WTC11 (cell line): ENCODE data around the gene SLC66A2. TPM values are rescaled to one million over a fixed set of nuclear protein-coding genes. Genes with fewer than 3 reads are reported as not detected.

Experiments used
- ATAC-seq: fragments of 200-7000 bp; cut with Tn5 transposase; 2 replicates; pipeline ENCODE4 v1.10.0; 2021; ENCODE audit warnings: mild to moderate bottlenecking, moderate library complexity
- CTCF ChIA-PET: fragments of 300-600 bp; sonication (Branson Sonifier 250); formaldehyde crosslinking; loops from one replicate; lab custom pipeline; 2021; ENCODE audit warnings: antibody characterized with exemption; lab: Charles Lee
- POLR2A ChIA-PET: fragments of 350-600 bp; sonication (Branson Sonifier 250); formaldehyde crosslinking; loops from one replicate; lab custom pipeline; 2021; ENCODE audit warnings: antibody characterized with exemption; lab: Charles Lee
- DNase-seq: peaks from one replicate; pipeline ENCODE4 v3.0.0; 2021; ENCODE audit warnings: low spot score
- H3K27ac Mint-ChIP-seq: 2 replicates; pipeline ENCODE4 v1.8.0; 2021; ENCODE audit warnings: mixed read lengths
- H3K27me3 Mint-ChIP-seq: 2 replicates; pipeline ENCODE4 v1.8.0; 2021; ENCODE audit warnings: low read depth, mild to moderate bottlenecking, moderate library complexity, mixed read lengths
- H3K36me3 Mint-ChIP-seq: 2 replicates; pipeline ENCODE4 v1.8.0; 2021; ENCODE audit warnings: mixed read lengths
- H3K4me1 Mint-ChIP-seq: 2 replicates; pipeline ENCODE4 v1.8.0; 2022; ENCODE audit warnings: mixed read lengths
- H3K4me3 Mint-ChIP-seq: 2 replicates; pipeline ENCODE4 v1.8.0; 2021; ENCODE audit warnings: mild to moderate bottlenecking, moderate library complexity, mixed read lengths
- H3K9me3 Mint-ChIP-seq: 2 replicates; pipeline ENCODE4 v1.8.0; 2021; ENCODE audit warnings: mixed read lengths
- ATF3 ChIP-seq: sonication (generic); formaldehyde crosslinking; conservative IDR thresholded peaks from 2 replicates; pipeline ENCODE4 v1.8.1; 2022; ENCODE audit warnings: mild to moderate bottlenecking, missing genetic modification reagents
- CREM ChIP-seq: sonication (generic); formaldehyde crosslinking; IDR thresholded peaks from 2 replicates; pipeline ENCODE4 v1.8.1; 2022; ENCODE audit warnings: mild to moderate bottlenecking, missing genetic modification reagents, moderate library complexity
- EMX1 ChIP-seq: fragments of 250-450 bp; sonication (Bioruptor Pico); IDR thresholded peaks from 2 replicates; pipeline ENCODE4 v1.8.0; 2021; ENCODE audit warnings: mild to moderate bottlenecking
- FOXJ3 ChIP-seq: sonication (generic); formaldehyde crosslinking; IDR thresholded peaks from 2 replicates; pipeline ENCODE4 v1.9.0; 2021; ENCODE audit warnings: missing genetic modification reagents, mild to moderate bottlenecking, borderline replicate concordance
- FOXP1 ChIP-seq: sonication (generic); formaldehyde crosslinking; IDR thresholded peaks from 2 replicates; pipeline ENCODE4 v1.8.0; 2022; ENCODE audit warnings: missing genetic modification reagents, mild to moderate bottlenecking, moderate library complexity, borderline replicate concordance
- FOXP4 ChIP-seq: sonication (generic); formaldehyde crosslinking; IDR thresholded peaks from 2 replicates; pipeline ENCODE4 v1.8.0; 2022; ENCODE audit warnings: mild to moderate bottlenecking, missing genetic modification reagents
- IRF2 ChIP-seq: sonication (generic); formaldehyde crosslinking; IDR thresholded peaks from 2 replicates; pipeline ENCODE4 v1.8.0; 2022; ENCODE audit warnings: low read depth, missing genetic modification reagents, borderline replicate concordance
- JAZF1 ChIP-seq: fragments of 250-450 bp; sonication (Bioruptor Pico); IDR thresholded peaks from 2 replicates; pipeline ENCODE4 v1.9.0; 2021; ENCODE audit warnings: moderate library complexity, mild to moderate bottlenecking, inconsistent platforms
- MLX ChIP-seq: sonication (generic); formaldehyde crosslinking; IDR thresholded peaks from 2 replicates; pipeline ENCODE4 v1.8.1; 2023; ENCODE audit warnings: mild to moderate bottlenecking, missing genetic modification reagents, moderate library complexity
- MXD4 ChIP-seq: fragments of 250-450 bp; sonication (Bioruptor Pico); IDR thresholded peaks from 2 replicates; pipeline ENCODE4 v1.8.0; 2021; ENCODE audit warnings: mild to moderate bottlenecking, moderate library complexity, borderline replicate concordance
- NFYB ChIP-seq: sonication (generic); formaldehyde crosslinking; conservative IDR thresholded peaks from 2 replicates; pipeline ENCODE4 v1.8.0; 2022; ENCODE audit warnings: low read depth, missing genetic modification reagents
- NR2C2 ChIP-seq: sonication (generic); formaldehyde crosslinking; IDR thresholded peaks from 2 replicates; pipeline ENCODE4 v1.8.0; 2022; ENCODE audit warnings: mild to moderate bottlenecking, missing genetic modification reagents
- NR3C1 ChIP-seq: sonication (generic); formaldehyde crosslinking; conservative IDR thresholded peaks from 2 replicates; pipeline ENCODE4 v1.8.1; 2023; ENCODE audit warnings: low read depth, mild to moderate bottlenecking, missing genetic modification reagents
- OVOL2 ChIP-seq: fragments of 250-450 bp; sonication (Bioruptor Pico); IDR thresholded peaks from 2 replicates; pipeline ENCODE4 v1.9.0; 2021; ENCODE audit warnings: mild to moderate bottlenecking, borderline replicate concordance
- SMAD4 ChIP-seq: sonication (generic); formaldehyde crosslinking; IDR thresholded peaks from 2 replicates; pipeline ENCODE4 v1.8.0; 2022; ENCODE audit warnings: mild to moderate bottlenecking, missing genetic modification reagents
- SOX15 ChIP-seq: fragments of 250-450 bp; sonication (Bioruptor Pico); IDR thresholded peaks from 2 replicates; pipeline ENCODE4 v1.9.0; 2021; ENCODE audit warnings: mild to moderate bottlenecking
- TEAD1 ChIP-seq: sonication (generic); formaldehyde crosslinking; IDR thresholded peaks from 2 replicates; pipeline ENCODE4 v1.8.0; 2022; ENCODE audit warnings: mild to moderate bottlenecking, missing genetic modification reagents
- ZNF121 ChIP-seq: sonication (generic); formaldehyde crosslinking; IDR thresholded peaks from 2 replicates; pipeline ENCODE4 v1.8.0; 2023; ENCODE audit warnings: missing genetic modification reagents
- ZNF219 ChIP-seq: sonication (generic); formaldehyde crosslinking; IDR thresholded peaks from 2 replicates; pipeline ENCODE4 v1.8.0; 2023; ENCODE audit warnings: missing genetic modification reagents, mild to moderate bottlenecking, borderline replicate concordance
- ZNF281 ChIP-seq: sonication (generic); formaldehyde crosslinking; IDR thresholded peaks from 2 replicates; pipeline ENCODE4 v1.8.0; 2023; ENCODE audit warnings: mild to moderate bottlenecking, missing genetic modification reagents
- total RNA-seq: library from RNA; stranded (reverse); gene quantifications from 3 replicates; pipeline ENCODE4 v1.2.3, GENCODE V29; 2021
- TF ChIP-seq, protein P1 (sequence below): sonication (generic); formaldehyde crosslinking; IDR thresholded peaks from 2 replicates; pipeline ENCODE4 v1.8.0; 2022; ENCODE audit warnings: mild to moderate bottlenecking, missing genetic modification reagents
- TF ChIP-seq, protein P2 (sequence below): sonication (generic); formaldehyde crosslinking; IDR thresholded peaks from 2 replicates; pipeline ENCODE4 v1.8.1; 2023; ENCODE audit warnings: mild to moderate bottlenecking, missing genetic modification reagents, moderate library complexity
- TF ChIP-seq, protein P3 (sequence below): sonication (generic); formaldehyde crosslinking; IDR thresholded peaks from 2 replicates; pipeline ENCODE4 v1.8.1; 2022; ENCODE audit warnings: low read depth, mild to moderate bottlenecking, moderate library complexity, missing genetic modification reagents, borderline replicate concordance
- TF ChIP-seq, protein P4 (sequence below): sonication (generic); formaldehyde crosslinking; IDR thresholded peaks from 2 replicates; pipeline ENCODE4 v1.8.1; 2022; ENCODE audit warnings: mild to moderate bottlenecking, moderate library complexity, missing genetic modification reagents
- TF ChIP-seq, protein P5 (sequence below): fragments of 250-450 bp; sonication (Bioruptor Pico); IDR thresholded peaks from 2 replicates; pipeline ENCODE4 v1.8.0; 2021; ENCODE audit warnings: mild to moderate bottlenecking

The SLC66A2 gene
- total RNA-seq, 1 experiment from 2014 or later: 20.9 TPM

DNA sequence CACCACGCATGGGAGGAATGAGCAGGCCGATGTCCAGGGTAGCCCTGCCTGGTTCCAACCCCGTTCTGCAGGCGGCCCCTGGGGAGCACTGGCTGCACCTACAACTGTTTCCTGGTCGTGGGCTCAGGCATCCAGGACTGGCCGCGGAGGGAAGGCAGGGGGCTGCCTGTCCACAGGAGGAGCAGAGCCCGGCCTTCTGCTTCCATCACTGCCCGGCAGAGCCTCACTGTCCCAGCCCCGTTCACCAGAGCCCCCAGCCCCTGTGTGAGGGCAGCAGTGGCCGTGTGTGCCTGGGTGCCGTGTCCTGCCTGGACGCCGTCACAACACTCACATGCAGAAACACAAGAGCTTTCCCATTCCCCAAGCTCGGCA, 97.5 kb downstream of the SLC66A2 start:
- ChIA-PET CTCF (no interaction called here), POLR2A (no interaction called here)
- DNase-seq (no peak), ATAC-seq (no peak)
- Mint-ChIP-seq H3K36me3 (no peaks in the 10 kb centered on the region), H3K27me3 (no peaks in the 10 kb centered on the region; the same call in none of the 2 replicates), H3K4me3 (no peak overlapping the region), H3K4me1 (peaks cover 6% of the 10 kb centered on the region; the same call in 1 of the 2 replicates), H3K9me3 (no peaks in the 10 kb centered on the region), H3K27ac (no peak overlapping the region)
- TF ChIP-seq NFYB (CRISPR knock-in tag): no peak
- TF ChIP-seq, protein P1, sequence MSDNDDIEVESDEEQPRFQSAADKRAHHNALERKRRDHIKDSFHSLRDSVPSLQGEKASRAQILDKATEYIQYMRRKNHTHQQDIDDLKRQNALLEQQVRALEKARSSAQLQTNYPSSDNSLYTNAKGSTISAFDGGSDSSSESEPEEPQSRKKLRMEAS (CRISPR knock-in tag): no peak
- no peak for TF ChIP-seq ZNF281 (CRISPR knock-in tag)
- TF ChIP-seq OVOL2: no peak
- no peak for TF ChIP-seq JAZF1
- TF ChIP-seq, protein P2, sequence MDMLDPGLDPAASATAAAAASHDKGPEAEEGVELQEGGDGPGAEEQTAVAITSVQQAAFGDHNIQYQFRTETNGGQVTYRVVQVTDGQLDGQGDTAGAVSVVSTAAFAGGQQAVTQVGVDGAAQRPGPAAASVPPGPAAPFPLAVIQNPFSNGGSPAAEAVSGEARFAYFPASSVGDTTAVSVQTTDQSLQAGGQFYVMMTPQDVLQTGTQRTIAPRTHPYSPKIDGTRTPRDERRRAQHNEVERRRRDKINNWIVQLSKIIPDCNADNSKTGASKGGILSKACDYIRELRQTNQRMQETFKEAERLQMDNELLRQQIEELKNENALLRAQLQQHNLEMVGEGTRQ (CRISPR knock-in tag): no peak
- TF ChIP-seq EMX1 (CRISPR knock-in tag): no peak
- no peak for TF ChIP-seq ZNF219 (CRISPR knock-in tag)
- TF ChIP-seq ZNF121 (CRISPR knock-in tag): no peak
- TF ChIP-seq, protein P3, sequence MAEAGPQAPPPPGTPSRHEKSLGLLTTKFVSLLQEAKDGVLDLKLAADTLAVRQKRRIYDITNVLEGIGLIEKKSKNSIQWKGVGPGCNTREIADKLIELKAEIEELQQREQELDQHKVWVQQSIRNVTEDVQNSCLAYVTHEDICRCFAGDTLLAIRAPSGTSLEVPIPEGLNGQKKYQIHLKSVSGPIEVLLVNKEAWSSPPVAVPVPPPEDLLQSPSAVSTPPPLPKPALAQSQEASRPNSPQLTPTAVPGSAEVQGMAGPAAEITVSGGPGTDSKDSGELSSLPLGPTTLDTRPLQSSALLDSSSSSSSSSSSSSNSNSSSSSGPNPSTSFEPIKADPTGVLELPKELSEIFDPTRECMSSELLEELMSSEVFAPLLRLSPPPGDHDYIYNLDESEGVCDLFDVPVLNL (CRISPR knock-in tag): no peak
- TF ChIP-seq TEAD1 (CRISPR knock-in tag): no peak
- TF ChIP-seq, protein P4, sequence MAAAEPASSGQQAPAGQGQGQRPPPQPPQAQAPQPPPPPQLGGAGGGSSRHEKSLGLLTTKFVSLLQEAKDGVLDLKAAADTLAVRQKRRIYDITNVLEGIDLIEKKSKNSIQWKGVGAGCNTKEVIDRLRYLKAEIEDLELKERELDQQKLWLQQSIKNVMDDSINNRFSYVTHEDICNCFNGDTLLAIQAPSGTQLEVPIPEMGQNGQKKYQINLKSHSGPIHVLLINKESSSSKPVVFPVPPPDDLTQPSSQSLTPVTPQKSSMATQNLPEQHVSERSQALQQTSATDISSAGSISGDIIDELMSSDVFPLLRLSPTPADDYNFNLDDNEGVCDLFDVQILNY (CRISPR knock-in tag): no peak
- no peak for TF ChIP-seq NR3C1 (CRISPR knock-in tag)
- no peak for TF ChIP-seq FOXJ3 (CRISPR knock-in tag)

DNA sequence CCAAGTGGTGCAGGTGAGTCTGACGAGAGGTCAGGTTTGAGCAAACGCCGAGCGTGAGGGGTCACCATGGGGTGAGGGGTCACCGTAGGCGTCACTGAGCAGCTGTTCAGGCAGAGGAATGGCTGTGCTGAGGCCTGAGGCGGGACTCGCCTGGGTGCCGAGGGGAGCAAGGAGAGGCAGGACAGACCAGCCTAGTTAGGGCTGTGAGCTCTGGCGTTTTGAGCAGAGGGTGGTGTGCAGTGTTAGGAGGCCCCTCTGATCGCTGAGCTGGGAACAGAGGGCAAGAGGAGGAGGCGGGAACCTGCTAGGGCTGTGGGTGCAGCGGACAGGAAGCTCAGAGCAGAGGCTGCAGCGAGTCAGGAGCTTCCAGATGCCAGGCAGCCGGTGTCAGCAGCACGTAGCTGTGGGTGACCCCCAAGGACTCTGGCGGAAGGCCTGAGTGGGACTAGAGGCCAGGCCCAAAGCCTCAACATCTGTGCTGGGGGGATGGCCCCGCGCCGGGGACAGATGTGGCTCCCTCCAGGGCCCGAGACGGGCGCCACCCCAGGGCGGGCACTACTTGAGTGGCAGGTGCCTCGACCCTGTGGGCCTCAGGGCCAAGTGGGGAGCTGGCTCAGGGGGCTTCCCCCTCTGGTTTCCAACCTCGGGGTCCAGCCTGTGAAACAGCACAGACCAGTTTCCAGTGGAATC, 98.0 kb downstream of the SLC66A2 start:
- no peaks in the 10 kb centered on the region for H3K9me3 Mint-ChIP-seq
- H3K27me3 Mint-ChIP-seq: no peaks in the 10 kb centered on the region; the same call in none of the 2 replicates
- H3K36me3 Mint-ChIP-seq: no peaks in the 10 kb centered on the region
- DNase-seq (no peak), ATAC-seq (no peak)
- H3K4me3 Mint-ChIP-seq: no peak overlapping the region
- peaks cover 6% of the 10 kb centered on the region; the same call in 1 of the 2 replicates for H3K4me1 Mint-ChIP-seq
- POLR2A ChIA-PET: no interaction called here
- H3K27ac Mint-ChIP-seq: no peak overlapping the region
- CTCF ChIA-PET: interaction anchor here (1.5 kb wide), 1 partner anchor 11 kb away, joined by 3 read pairs; no protein-coding TSS in a partner anchor
- TF ChIP-seq SMAD4 (CRISPR knock-in tag) (no peak), NR2C2 (CRISPR knock-in tag) (no peak), FOXJ3 (CRISPR knock-in tag) (no peak), FOXP4 (CRISPR knock-in tag) (no peak), CREM (no peak), MLX (CRISPR knock-in tag) (no peak), SOX15 (no peak), IRF2 (CRISPR knock-in tag) (no peak), MXD4 (no peak), FOXP1 (CRISPR knock-in tag) (no peak), ATF3 (CRISPR knock-in tag) (no peak)
- TF ChIP-seq, protein P5, sequence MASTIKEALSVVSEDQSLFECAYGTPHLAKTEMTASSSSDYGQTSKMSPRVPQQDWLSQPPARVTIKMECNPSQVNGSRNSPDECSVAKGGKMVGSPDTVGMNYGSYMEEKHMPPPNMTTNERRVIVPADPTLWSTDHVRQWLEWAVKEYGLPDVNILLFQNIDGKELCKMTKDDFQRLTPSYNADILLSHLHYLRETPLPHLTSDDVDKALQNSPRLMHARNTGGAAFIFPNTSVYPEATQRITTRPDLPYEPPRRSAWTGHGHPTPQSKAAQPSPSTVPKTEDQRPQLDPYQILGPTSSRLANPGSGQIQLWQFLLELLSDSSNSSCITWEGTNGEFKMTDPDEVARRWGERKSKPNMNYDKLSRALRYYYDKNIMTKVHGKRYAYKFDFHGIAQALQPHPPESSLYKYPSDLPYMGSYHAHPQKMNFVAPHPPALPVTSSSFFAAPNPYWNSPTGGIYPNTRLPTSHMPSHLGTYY (CRISPR knock-in tag): no peak
